ENCODE data around the gene S100A6.

The S100A6 gene

DNA sequence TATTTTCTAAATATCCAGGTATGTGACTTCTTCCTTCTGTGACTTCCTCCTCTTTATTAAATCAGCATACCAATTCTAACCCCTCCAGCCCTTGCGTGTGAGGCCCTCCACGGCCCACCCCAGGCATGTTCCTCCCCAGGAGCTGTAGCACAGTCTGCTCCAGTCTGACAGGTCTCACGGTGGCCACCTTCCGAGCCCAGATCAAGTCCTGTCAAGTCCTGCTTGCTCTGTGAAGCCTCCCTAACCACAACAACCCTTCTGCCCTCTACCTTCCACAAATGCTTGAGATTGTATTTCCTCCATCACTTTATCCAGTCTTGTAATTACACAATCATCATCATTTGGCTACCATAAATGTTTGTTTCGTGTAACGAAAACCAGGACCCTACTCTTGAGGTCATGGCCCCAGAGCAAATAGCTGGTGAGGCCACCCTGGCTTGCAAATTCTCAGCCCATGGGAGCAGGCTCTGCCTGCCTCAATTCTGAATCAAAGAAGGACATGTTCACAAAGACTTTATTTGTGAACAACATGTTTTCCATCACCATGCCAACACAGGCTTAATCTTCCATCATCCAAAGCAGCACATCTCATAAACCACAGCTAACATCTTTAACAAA is 42.3 kb downstream of the S100A6 start:
- DNase-seq = no peak

DNA sequence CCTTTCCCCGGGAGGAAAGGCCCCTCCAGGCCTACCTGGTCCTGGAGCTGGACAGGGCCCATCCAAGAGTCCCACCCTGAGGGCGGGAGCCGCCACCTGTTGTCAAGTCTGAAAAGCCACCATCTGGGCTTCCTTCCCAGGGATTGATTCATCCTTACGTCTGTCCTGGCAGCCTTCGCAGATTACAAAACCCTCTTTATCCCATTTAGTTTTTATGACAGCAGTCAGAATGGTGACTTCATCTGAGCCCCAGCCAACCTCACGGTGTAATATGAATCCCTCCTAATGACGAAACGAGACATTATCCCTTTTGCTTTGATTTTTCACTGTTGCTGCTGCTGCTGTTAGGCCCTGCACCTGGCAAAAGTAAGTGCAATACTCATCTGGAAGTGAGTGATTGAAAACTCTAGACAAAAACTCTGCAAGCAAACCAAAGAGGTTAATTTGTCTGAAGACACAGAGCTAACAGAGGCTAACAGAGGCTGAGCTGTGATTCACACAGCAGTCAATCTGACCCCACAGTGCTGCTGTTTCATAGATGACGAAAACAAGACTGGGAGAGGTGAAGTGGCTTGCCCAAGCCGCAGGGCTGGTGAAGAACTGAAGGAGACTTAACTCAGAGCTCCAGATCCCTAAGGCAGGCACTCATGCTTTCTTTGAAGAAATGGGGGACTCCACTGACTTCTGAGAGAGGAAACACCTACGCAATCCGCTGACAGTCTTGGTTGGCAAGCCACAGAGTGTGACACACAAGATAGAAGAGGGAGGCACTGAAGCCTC is 45.3 kb downstream of the S100A6 start:
- DNase-seq = peak; percentile 75

DNA sequence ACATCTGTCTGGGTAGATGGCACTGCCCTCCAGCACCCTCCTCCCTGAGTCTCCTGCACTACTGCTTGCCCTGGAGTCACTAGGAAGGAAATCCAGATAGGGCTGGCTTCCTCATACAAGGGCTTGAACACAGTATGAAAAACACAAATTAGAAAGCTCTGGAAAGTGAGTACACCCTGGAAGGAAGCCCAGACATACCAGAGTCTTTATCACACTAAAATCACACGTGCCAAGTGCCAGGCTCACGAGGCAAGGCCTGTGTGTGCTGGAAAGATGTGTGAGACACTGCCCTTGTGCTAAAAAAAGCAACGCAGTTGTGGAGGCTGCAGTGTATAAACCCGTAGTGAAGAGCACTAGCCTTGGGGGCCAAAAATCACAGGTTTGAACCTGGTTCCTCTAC is 47.1 kb downstream of the S100A6 start:
- no peak for DNase-seq

DNA sequence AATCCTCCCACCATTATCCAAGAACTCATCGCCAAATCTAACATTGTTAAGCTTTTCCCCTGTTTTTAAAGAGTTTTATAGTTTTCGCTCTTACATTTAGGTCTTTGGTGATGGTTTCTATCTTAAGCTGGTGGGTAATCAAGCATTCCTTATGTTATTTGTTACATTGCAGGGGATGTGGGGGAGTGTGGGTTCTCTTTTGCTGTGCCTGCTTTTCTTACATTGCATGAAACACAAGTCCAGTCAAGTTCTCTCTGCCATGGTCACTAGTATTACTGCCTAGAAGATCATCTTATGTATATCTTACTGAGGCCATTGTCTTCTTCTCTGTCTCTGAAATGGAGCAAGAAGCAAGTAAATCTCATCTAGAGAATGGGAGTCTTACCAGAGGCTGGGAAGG is 48.1 kb downstream of the S100A6 start:
- no peak for DNase-seq

DNA sequence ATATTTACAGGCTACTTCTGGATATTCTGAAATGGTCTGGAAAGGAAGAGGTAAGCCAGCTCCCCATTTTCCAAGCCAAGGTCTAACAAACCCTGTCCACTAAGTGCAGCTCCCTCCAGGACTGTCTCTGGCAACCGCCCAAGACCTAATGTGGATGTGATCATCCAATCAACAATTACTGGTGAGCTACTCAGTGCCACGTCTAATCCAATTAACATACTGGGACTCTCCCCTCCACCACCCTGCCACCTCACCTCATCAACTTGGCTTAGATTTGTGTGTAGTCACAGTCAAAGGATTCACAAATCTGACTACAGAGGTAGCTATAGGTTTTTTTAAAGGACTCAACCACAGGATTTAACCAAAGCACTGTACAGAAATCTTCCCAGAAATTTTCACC is 49.9 kb downstream of the S100A6 start:
- DNase-seq = peak; percentile 84

Measured in NCI-H774 (cell line).